ENCODE measurements around the gene RAB11A. TPM values are rescaled to one million over a fixed set of nuclear protein-coding genes. Genes with fewer than 3 reads are reported as not detected.

The RAB11A gene
- total RNA-seq, 1 experiment from 2014 or later: 263 TPM

DNA sequence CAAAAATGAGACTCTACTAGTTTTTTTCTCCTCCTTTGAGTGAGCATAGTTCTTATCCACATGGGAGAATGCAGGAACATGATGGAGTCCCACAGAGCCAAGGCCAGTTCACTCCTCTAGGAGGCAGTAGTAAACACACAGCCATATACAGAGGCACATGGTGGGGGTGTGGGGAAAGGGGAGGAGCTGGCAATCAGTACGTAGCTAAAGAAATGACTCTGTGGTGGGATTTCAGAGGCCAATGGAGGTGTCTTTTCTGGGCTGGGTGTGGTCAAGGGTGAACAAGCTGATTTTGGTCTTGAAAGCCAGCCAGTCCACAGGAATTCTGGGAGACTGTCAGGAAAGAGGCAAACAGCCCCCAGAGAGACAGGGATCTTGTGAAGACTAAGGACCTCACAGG is 6.6 kb upstream of the RAB11A start:
- intact Hi-C loops (cut with micrococcal nuclease; ENCODE audit: unreplicated experiment) (no loop called here), in situ Hi-C loops (cut with HindIII; ENCODE audit: low pct_unique_long_range_greater_than_20kb, low sequenced_read_pairs) (no loop called here)
- ChIA-PET POLR2A (interaction anchor here (0.5 kb wide), 2 partner anchors 84 to 266 kb away, joined by 3 to 12 read pairs; no protein-coding TSS in a partner anchor), CTCF (interaction anchor here (0.6 to 0.9 kb wide), 3 partner anchors 41 to 214 kb away, joined by 3 to 11 read pairs (median 3); no protein-coding TSS in a partner anchor)
- ATAC-seq (peak; percentile 95), DNase-seq (ENCODE audit: low read depth, low spot score) (no peak)
- Histone ChIP-seq H3K4me3 (ENCODE audit: low read depth in 2 of 2, low read length in 2 of 2) (no peak overlapping the region), H3K27ac (ENCODE audit: low read length) (no peak overlapping the region), H3K9me3 (ENCODE audit: control insufficient read depth, insufficient read depth, low read depth, low read length) (no peaks in the 10 kb centered on the region), H3K4me1 (ENCODE audit: control insufficient read depth, insufficient read depth, low read length) (no peaks in the 10 kb centered on the region), H3K36me3 (ENCODE audit: control insufficient read depth, insufficient read depth, low read length) (no peaks in the 10 kb centered on the region), H3K27me3 (ENCODE audit: control insufficient read depth, insufficient read depth, low read length) (no peaks in the 10 kb centered on the region)
- TF ChIP-seq SIN3A (IDR thresholded peaks at IDR 0.05; ENCODE audit: borderline replicate concordance, insufficient read depth, low read depth, low read length): no peak
- TF ChIP-seq, protein P1, sequence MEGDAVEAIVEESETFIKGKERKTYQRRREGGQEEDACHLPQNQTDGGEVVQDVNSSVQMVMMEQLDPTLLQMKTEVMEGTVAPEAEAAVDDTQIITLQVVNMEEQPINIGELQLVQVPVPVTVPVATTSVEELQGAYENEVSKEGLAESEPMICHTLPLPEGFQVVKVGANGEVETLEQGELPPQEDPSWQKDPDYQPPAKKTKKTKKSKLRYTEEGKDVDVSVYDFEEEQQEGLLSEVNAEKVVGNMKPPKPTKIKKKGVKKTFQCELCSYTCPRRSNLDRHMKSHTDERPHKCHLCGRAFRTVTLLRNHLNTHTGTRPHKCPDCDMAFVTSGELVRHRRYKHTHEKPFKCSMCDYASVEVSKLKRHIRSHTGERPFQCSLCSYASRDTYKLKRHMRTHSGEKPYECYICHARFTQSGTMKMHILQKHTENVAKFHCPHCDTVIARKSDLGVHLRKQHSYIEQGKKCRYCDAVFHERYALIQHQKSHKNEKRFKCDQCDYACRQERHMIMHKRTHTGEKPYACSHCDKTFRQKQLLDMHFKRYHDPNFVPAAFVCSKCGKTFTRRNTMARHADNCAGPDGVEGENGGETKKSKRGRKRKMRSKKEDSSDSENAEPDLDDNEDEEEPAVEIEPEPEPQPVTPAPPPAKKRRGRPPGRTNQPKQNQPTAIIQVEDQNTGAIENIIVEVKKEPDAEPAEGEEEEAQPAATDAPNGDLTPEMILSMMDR (IDR thresholded peaks at IDR 0.05): peak; percentile 72
- BruUV-seq (replicated peaks): no TSS peak

DNA sequence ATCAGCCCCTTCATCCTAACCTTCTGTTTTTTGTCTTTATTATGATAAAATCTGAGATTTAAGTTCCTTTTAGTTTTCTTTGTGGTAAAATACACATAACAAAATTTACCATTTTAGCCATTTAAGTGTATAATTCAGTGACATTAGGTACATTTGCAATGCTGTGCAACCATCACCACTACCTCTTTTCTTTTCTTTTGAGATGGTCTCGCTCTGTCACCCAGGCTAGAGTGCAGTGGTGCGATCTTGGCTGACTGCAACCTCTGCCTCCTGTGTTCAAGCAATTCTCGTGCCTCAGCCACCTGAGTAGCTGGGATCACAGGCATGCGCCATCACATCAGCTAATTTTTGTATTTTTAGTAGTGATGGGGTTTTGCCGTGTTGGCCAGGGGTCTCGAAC is 6.2 kb upstream of the RAB11A start:
- H3K27me3 ChIP-seq (ENCODE audit: control insufficient read depth, insufficient read depth, low read length): no peaks in the 10 kb centered on the region
- DNase-seq (ENCODE audit: low read depth, low spot score) (no peak), ATAC-seq (no peak)
- no peak overlapping the region for H3K27ac ChIP-seq (ENCODE audit: low read length)
- ChIA-PET POLR2A (no interaction called here), CTCF (interaction anchor here (0.6 to 0.9 kb wide), 3 partner anchors 41 to 214 kb away, joined by 3 to 11 read pairs (median 3); no protein-coding TSS in a partner anchor)
- intact Hi-C loops (cut with micrococcal nuclease; ENCODE audit: unreplicated experiment) (no loop called here), in situ Hi-C loops (cut with HindIII; ENCODE audit: low pct_unique_long_range_greater_than_20kb, low sequenced_read_pairs) (no loop called here)
- H3K36me3 ChIP-seq (ENCODE audit: control insufficient read depth, insufficient read depth, low read length): no peaks in the 10 kb centered on the region
- H3K4me3 ChIP-seq (ENCODE audit: low read depth in 2 of 2, low read length in 2 of 2): no peak overlapping the region
- TF ChIP-seq TCF7L2 (IDR thresholded peaks at IDR 0.05; ENCODE audit: low read depth, low read length) (no peak), SIN3A (IDR thresholded peaks at IDR 0.05; ENCODE audit: borderline replicate concordance, insufficient read depth, low read depth, low read length) (no peak), POLR2AphosphoS5 (IDR thresholded peaks at IDR 0.05; ENCODE audit: low read depth, low read length) (no peak)
- TF ChIP-seq, protein P1 (IDR thresholded peaks at IDR 0.05): no peak
- TF ChIP-seq, protein P2, sequence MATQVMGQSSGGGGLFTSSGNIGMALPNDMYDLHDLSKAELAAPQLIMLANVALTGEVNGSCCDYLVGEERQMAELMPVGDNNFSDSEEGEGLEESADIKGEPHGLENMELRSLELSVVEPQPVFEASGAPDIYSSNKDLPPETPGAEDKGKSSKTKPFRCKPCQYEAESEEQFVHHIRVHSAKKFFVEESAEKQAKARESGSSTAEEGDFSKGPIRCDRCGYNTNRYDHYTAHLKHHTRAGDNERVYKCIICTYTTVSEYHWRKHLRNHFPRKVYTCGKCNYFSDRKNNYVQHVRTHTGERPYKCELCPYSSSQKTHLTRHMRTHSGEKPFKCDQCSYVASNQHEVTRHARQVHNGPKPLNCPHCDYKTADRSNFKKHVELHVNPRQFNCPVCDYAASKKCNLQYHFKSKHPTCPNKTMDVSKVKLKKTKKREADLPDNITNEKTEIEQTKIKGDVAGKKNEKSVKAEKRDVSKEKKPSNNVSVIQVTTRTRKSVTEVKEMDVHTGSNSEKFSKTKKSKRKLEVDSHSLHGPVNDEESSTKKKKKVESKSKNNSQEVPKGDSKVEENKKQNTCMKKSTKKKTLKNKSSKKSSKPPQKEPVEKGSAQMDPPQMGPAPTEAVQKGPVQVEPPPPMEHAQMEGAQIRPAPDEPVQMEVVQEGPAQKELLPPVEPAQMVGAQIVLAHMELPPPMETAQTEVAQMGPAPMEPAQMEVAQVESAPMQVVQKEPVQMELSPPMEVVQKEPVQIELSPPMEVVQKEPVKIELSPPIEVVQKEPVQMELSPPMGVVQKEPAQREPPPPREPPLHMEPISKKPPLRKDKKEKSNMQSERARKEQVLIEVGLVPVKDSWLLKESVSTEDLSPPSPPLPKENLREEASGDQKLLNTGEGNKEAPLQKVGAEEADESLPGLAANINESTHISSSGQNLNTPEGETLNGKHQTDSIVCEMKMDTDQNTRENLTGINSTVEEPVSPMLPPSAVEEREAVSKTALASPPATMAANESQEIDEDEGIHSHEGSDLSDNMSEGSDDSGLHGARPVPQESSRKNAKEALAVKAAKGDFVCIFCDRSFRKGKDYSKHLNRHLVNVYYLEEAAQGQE (IDR thresholded peaks at IDR 0.05; ENCODE audit: insufficient read depth in 1 of 2, low read depth in 2 of 2, low read length in 1 of 2): no peak
- no peaks in the 10 kb centered on the region for H3K9me3 ChIP-seq (ENCODE audit: control insufficient read depth, insufficient read depth, low read depth, low read length)
- no peaks in the 10 kb centered on the region for H3K4me1 ChIP-seq (ENCODE audit: control insufficient read depth, insufficient read depth, low read length)
- BruUV-seq (replicated peaks): no TSS peak

All from Panc1 (cell line).